Spleen (tissue), 11 donors: Measurements from ENCODE around the gene NT5DC4. TPM values are rescaled to one million over a fixed set of nuclear protein-coding genes. Genes with fewer than 3 reads are reported as not detected.

ENCODE experiments used
- DNase-seq: peaks from one replicate; pipeline ENCODE4 v3.0.0-alpha.2; 2020
- H3K27ac ChIP-seq, 8 donors: fragments of 200-600 bp; sonication (generic) in 7 of 8; 1 replicate in 4 of 8; 2 replicates in 4 of 8; pipeline versions ENCODE4 v1.5.0 to v1.8.0; 2016 to 2021; ENCODE audit warnings: inconsistent platforms in 4 of 8, mild to moderate bottlenecking in 4 of 8, moderate library complexity in 1 of 8
- H3K27me3 ChIP-seq, 7 donors: fragments of 200-600 bp; sonication (generic) in 6 of 7; replicated peaks in 1 of 7; 1 replicate in 4 of 7; 2 replicates in 3 of 7; pipeline versions ENCODE4 v1.5.0 to v1.8.0; 2016 to 2021; ENCODE audit warnings: inconsistent platforms in 3 of 7, mild to moderate bottlenecking in 1 of 7
- H3K36me3 ChIP-seq, 6 donors: fragments of 200-600 bp; sonication (generic) in 5 of 6; 1 replicate in 4 of 6; 2 replicates in 2 of 6; pipeline versions ENCODE4 v1.5.0 to v1.8.0; 2016 to 2021; ENCODE audit warnings: inconsistent platforms in 2 of 6
- H3K4me1 ChIP-seq, 6 donors: fragments of 200-600 bp; sonication (generic) in 5 of 6; 1 replicate in 3 of 6; 2 replicates in 3 of 6; pipeline versions ENCODE4 v1.5.0 to v1.8.0; 2016 to 2021; ENCODE audit warnings: inconsistent platforms in 3 of 6
- H3K4me3 ChIP-seq, 8 donors: fragments of 200-600 bp; sonication (generic) in 7 of 8; 1 replicate in 4 of 8; 2 replicates in 4 of 8; pipeline versions ENCODE4 v1.5.0 to v1.8.0; 2016 to 2021; ENCODE audit warnings: inconsistent platforms in 4 of 8, mild to moderate bottlenecking in 4 of 8, moderate library complexity in 2 of 8
- H3K9me3 ChIP-seq, 8 donors: fragments of 200-600 bp; sonication (generic) in 7 of 8; 1 replicate in 4 of 8; 2 replicates in 4 of 8; pipeline versions ENCODE4 v1.5.0 to v1.8.0; 2016 to 2021; ENCODE audit warnings: inconsistent platforms in 4 of 8
- CTCF ChIP-seq, 11 experiments: fragments of 200-600 bp in 7 of 11; fragments of 450-650 bp in 4 of 11; sonication (generic) in 4 of 11; IDR thresholded peaks in 8 of 11; conservative IDR thresholded peaks in 3 of 11; 1 replicate in 7 of 11; 2 replicates in 4 of 11; pipeline versions ENCODE4 v1.4.0 to v1.8.0; 2016 to 2021; ENCODE audit warnings: antibody characterized with exemption in 11 of 11, inconsistent platforms in 4 of 11, mild to moderate bottlenecking in 1 of 11
- POLR2A ChIP-seq, 3 donors: fragments of 450-650 bp; IDR thresholded peaks; one replicate each; pipeline ENCODE4 v1.5.1; 2017; ENCODE audit warnings: antibody characterized with exemption in 3 of 3, mild to moderate bottlenecking in 1 of 3
- POLR2AphosphoS5 ChIP-seq, 3 donors: sonication (generic); formaldehyde crosslinking; IDR thresholded peaks; one replicate each; pipeline ENCODE4 v1.5.1; 2017; ENCODE audit warnings: antibody characterized with exemption in 3 of 3
- WGBS, 5 donors: extraction: QIAGEN DNeasy Blood & Tissue Kit in 3 of 5; methylation state at CpG; one replicate each; pipeline versions ENCODE4 v1.1.5 to v1.1.7; 2013 to 2018; 5-methylcytosine and 5-hydroxymethylcytosine counted together
- intact Hi-C: fragments of 100-400 bp; cut with DNase I; formaldehyde crosslinking; loops from one replicate; pipeline ENCODE4 v1.15.0; 2023; ENCODE audit warnings: low total_unique reads
- polyA plus RNA-seq, 3 donors: library from polyadenylated mRNA; stranded (reverse); fragments of 200-250 nt; gene quantifications; one replicate each; pipeline ENCODE4 v1.2.1, GENCODE V29; 2013
- total RNA-seq, 7 donors: library from RNA; depleted of rRNA in 3 of 7; stranded (reverse); fragments of >200 nt in 3 of 7; fragmentation: NEBNext Ultra II Directional in 4 of 7; extraction: Animal tissue kit (Norgen Biotek cat#: 25700) in 4 of 7; gene quantifications; one replicate each; pipeline versions ENCODE4 v1.1.0 to v1.2.1, GENCODE V29; 2016 to 2021
- donor health status: healthy with polysubstance abuse.
- donor health status: DM: no; HTN: no; CAD: no; lungs with moderate emphysema.
- donor health status: DM: no; HTN: no; CAD: no.
- donor health status: Bipolar disorder and iron deficiency.
- donor health status: healthy.
- donor health status: DM: no; HTN: no; CAD: no.
- donor health status: DM: yes; HTN: yes; CAD: no.

NT5DC4 gene
- total and polyA plus RNA-seq, 10 donors: 0.28 to 3.8 (median 1.6) TPM

GRCh38 chr2:112728378-112729175 lies 7.8 kb downstream of the NT5DC4 start:
- Histone ChIP-seq H3K27me3 (no peaks in the 10 kb centered on the region), H3K4me3 (no peak overlapping the region), H3K36me3 (no peaks in the 10 kb centered on the region), H3K4me1 (peaks cover 6 to 61% (median 29%) of the 10 kb centered on the region in 6 donors), H3K27ac (peak overlapping the region in 1 of 8 donors; percentile 28), H3K9me3 (no peaks in the 10 kb centered on the region)
- WGBS, 5 donors: 47 to 56% (median 51%) methylated on average over 11 of the region's 11 CpGs
- DNase-seq: peak; percentile 68
- no peak for TF ChIP-seq CTCF (IDR thresholded peaks at IDR 0.05 in 8 of 11, conservative IDR thresholded peaks at IDR 0.05 in 3 of 11)
- TF ChIP-seq POLR2AphosphoS5 (IDR thresholded peaks at IDR 0.05): no peak
- no peak for TF ChIP-seq POLR2A (IDR thresholded peaks at IDR 0.05)
- intact Hi-C loops: loop anchor here (5.0 kb wide), 2 partner anchors 101 to 126 kb away; no protein-coding TSS in a partner anchor

- WGBS, 5 donors: 70 to 87% (median 81%) methylated on average over 8 of the region's 8 CpGs
- Histone ChIP-seq H3K27ac (no peak overlapping the region), H3K4me3 (no peak overlapping the region), H3K4me1 (peaks cover 6 to 51% (median 29%) of the 10 kb centered on the region in 6 donors), H3K27me3 (no peaks in the 10 kb centered on the region), H3K9me3 (no peaks in the 10 kb centered on the region), H3K36me3 (no peaks in the 10 kb centered on the region)
- no peak for DNase-seq
- intact Hi-C loops: no loop called here
- TF ChIP-seq CTCF (IDR thresholded peaks at IDR 0.05 in 8 of 11, conservative IDR thresholded peaks at IDR 0.05 in 3 of 11): no peak
- no peak for TF ChIP-seq POLR2A (IDR thresholded peaks at IDR 0.05)
- no peak for TF ChIP-seq POLR2AphosphoS5 (IDR thresholded peaks at IDR 0.05)
Measured at GRCh38 chr2:112730216-112730615, 9.4 kb downstream of the NT5DC4 start.

GRCh38 chr2:112730791-112731190 lies 10.0 kb downstream of the NT5DC4 start:
- 88 to 95% (median 91%) methylated on average over 5 of the region's 5 CpGs for WGBS, 5 donors
- intact Hi-C loops: no loop called here
- Histone ChIP-seq H3K9me3 (no peaks in the 10 kb centered on the region), H3K36me3 (no peaks in the 10 kb centered on the region), H3K4me3 (no peak overlapping the region), H3K27ac (no peak overlapping the region), H3K4me1 (peaks cover 6 to 46% (median 29%) of the 10 kb centered on the region in 6 donors), H3K27me3 (no peaks in the 10 kb centered on the region)
- TF ChIP-seq CTCF (IDR thresholded peaks at IDR 0.05 in 8 of 11, conservative IDR thresholded peaks at IDR 0.05 in 3 of 11): no peak
- no peak for TF ChIP-seq POLR2AphosphoS5 (IDR thresholded peaks at IDR 0.05)
- TF ChIP-seq POLR2A (IDR thresholded peaks at IDR 0.05): no peak
- DNase-seq: no peak

DNA sequence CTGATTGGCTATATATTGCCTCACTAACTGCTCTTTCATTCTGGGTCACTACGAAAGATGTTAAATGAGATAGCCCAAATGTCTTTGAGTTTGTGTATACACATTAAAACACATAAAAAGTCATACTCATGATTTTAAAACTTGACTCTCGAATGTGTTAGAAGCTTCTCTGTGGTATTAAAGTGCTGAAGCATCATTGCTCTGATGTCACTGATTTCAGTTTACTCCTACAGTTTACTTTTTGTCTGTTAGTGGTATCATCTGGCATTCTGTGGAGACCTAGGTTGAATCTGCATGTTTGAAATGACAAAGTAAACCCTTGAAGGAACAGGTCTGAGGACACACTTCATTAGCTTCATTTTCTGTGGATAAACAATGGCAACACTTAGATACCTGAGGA lies 10.7 kb downstream of the NT5DC4 start:
- Histone ChIP-seq H3K36me3 (no peaks in the 10 kb centered on the region), H3K4me1 (peaks cover 2 to 39% (median 23%) of the 10 kb centered on the region in 6 donors), H3K9me3 (no peaks in the 10 kb centered on the region), H3K27ac (no peak overlapping the region), H3K27me3 (no peaks in the 10 kb centered on the region), H3K4me3 (no peak overlapping the region)
- 85 to 90% (median 89%) methylated on average over 2 of the region's 2 CpGs for WGBS, 5 donors
- intact Hi-C loops: no loop called here
- TF ChIP-seq CTCF (IDR thresholded peaks at IDR 0.05 in 8 of 11, conservative IDR thresholded peaks at IDR 0.05 in 3 of 11): no peak
- TF ChIP-seq POLR2A (IDR thresholded peaks at IDR 0.05): no peak
- TF ChIP-seq POLR2AphosphoS5 (IDR thresholded peaks at IDR 0.05): no peak
- DNase-seq: no peak
